Stomach (tissue), 4 donors: ENCODE measurements around the gene LIG3.

Experiments used
- EP300 ChIP-seq: sonication (generic); formaldehyde crosslinking; IDR thresholded peaks from one replicate; pipeline ENCODE4 v1.6.1; 2017; ENCODE audit warnings: antibody characterized with exemption
- POLR2A ChIP-seq, 4 donors: fragments of 450-650 bp; IDR thresholded peaks; one replicate each; pipeline ENCODE4 v1.6.1; 2016; ENCODE audit warnings: antibody characterized with exemption in 4 of 4, control low read depth in 2 of 4, mild to moderate bottlenecking in 1 of 4, moderate library complexity in 1 of 4
- POLR2AphosphoS5 ChIP-seq, 3 donors: sonication (generic); formaldehyde crosslinking; IDR thresholded peaks; one replicate each; pipeline ENCODE4 v1.6.1; 2016; ENCODE audit warnings: antibody characterized with exemption in 3 of 3
- TF ChIP-seq, protein P1 (sequence below), 7 experiments: fragments of 450-650 bp in 4 of 7; fragments of 200-600 bp in 3 of 7; sonication (generic) in 3 of 7; IDR thresholded peaks; one replicate each; pipeline ENCODE4 v1.5.1; 2016 to 2019; ENCODE audit warnings: antibody characterized with exemption in 7 of 7, control low read depth in 2 of 7, mild to moderate bottlenecking in 1 of 7

DNA sequence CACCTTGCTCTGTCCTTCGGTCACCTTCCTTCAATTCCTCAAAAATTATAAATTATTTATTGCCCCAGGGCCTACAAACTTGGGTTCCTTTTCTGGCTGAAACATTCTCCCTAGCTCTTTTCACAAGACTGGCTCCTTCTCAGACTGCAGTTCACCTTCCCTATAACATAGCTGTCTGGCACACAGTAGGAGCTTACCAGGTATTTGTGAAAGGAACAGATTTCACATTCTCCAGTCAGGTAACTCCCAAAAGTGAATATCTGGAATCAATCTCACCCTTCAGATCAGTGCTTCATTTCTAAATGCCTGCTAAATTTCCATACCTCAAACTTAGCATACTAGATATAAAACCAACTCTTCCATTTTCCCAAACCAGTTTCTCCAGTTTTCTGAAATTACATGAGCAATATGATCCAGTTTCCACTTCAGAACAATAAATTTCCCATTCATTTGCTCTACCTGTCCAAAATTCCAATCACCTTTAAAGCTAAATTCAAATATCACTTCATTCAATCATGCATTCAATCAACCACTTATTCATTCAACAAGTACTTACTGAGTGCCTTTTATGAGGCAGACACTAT lies 77.1 kb downstream of the LIG3 start:
- TF ChIP-seq, protein P1, sequence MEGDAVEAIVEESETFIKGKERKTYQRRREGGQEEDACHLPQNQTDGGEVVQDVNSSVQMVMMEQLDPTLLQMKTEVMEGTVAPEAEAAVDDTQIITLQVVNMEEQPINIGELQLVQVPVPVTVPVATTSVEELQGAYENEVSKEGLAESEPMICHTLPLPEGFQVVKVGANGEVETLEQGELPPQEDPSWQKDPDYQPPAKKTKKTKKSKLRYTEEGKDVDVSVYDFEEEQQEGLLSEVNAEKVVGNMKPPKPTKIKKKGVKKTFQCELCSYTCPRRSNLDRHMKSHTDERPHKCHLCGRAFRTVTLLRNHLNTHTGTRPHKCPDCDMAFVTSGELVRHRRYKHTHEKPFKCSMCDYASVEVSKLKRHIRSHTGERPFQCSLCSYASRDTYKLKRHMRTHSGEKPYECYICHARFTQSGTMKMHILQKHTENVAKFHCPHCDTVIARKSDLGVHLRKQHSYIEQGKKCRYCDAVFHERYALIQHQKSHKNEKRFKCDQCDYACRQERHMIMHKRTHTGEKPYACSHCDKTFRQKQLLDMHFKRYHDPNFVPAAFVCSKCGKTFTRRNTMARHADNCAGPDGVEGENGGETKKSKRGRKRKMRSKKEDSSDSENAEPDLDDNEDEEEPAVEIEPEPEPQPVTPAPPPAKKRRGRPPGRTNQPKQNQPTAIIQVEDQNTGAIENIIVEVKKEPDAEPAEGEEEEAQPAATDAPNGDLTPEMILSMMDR (IDR thresholded peaks at IDR 0.05): no peak
- TF ChIP-seq POLR2A (IDR thresholded peaks at IDR 0.05) (no peak), EP300 (no peak), POLR2AphosphoS5 (IDR thresholded peaks at IDR 0.05) (no peak)
